ENCODE data around the gene PCBP4. TPM values are rescaled to one million over a fixed set of nuclear protein-coding genes. Genes with fewer than 3 reads are reported as not detected.

The PCBP4 gene
- total and polyA plus RNA-seq, 10 donors = 12.8 to 41.7 (median 20.9) TPM

DNA sequence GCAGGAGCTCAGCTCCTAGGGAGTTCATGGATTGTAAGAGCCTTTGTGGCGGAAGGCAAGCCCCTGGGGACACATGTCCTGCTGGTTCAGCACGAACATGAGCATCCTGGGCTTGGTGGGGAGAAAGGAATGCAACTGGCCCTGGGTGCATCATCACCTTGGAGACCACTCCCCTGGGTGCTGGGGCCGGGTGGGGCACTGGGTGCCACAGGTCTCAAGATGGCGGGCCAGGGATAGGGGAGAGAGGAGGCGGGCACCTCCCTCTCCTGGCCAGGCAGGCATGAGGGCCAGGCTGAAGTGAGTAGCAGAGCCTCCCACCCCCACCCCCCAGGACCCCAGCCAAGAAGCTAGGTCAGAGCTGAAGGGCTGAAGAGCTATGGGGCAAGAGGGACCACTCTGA is 768 bp downstream of the PCBP4 start:
- Histone ChIP-seq H3K4me3 (peak overlapping the region in 5 of 8 donors; percentile 54 to 86 (median 62)), H3K27ac (peak overlapping the region in 3 of 8 donors; percentile 86 to 90 (median 89)), H3K9me3 (no peaks in the 10 kb centered on the region), H3K4me1 (peaks cover 0 to 77% (median 35%) of the 10 kb centered on the region in 6 donors), H3K27me3 (replicated peaks in 1 of 7) (peaks cover 0 to 18% (median 0%) of the 10 kb centered on the region in 7 donors), H3K36me3 (peaks cover 0 to 8% (median 0%) of the 10 kb centered on the region in 6 donors)
- no peak for TF ChIP-seq POLR2AphosphoS5 (IDR thresholded peaks at IDR 0.05)
- TF ChIP-seq, protein P1, sequence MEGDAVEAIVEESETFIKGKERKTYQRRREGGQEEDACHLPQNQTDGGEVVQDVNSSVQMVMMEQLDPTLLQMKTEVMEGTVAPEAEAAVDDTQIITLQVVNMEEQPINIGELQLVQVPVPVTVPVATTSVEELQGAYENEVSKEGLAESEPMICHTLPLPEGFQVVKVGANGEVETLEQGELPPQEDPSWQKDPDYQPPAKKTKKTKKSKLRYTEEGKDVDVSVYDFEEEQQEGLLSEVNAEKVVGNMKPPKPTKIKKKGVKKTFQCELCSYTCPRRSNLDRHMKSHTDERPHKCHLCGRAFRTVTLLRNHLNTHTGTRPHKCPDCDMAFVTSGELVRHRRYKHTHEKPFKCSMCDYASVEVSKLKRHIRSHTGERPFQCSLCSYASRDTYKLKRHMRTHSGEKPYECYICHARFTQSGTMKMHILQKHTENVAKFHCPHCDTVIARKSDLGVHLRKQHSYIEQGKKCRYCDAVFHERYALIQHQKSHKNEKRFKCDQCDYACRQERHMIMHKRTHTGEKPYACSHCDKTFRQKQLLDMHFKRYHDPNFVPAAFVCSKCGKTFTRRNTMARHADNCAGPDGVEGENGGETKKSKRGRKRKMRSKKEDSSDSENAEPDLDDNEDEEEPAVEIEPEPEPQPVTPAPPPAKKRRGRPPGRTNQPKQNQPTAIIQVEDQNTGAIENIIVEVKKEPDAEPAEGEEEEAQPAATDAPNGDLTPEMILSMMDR (IDR thresholded peaks at IDR 0.05 in 8 of 11, conservative IDR thresholded peaks at IDR 0.05 in 3 of 11) = no peak
- TF ChIP-seq POLR2A (IDR thresholded peaks at IDR 0.05) = no peak
- DNase-seq = no peak
- WGBS, 5 donors = 79 to 90% (median 84%) methylated on average over 3 to 5 of the region's 5 CpGs
- intact Hi-C loops (cut with DNase I; ENCODE audit: low total_unique reads) = no loop called here

DNA sequence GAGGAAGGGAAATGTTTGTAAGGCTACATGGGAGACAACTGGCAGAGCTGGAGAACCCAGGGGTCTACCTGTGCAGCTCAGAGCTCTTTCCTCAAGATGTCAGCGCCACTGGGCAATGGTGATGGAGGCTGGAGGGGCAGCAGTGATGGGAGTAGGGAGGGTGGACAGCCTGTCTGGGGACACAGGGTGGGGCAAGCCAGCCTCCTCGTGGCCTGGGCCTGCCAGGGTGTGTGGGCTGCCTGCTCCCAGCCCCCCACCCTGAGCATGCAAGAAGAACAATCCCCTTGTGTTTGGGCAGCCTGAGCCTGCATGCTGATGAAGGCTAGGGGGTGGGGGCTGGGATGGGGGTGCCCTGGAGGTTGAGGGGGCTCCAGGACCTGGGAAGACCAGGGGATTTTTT is 1.2 kb downstream of the PCBP4 start:
- no peaks in the 10 kb centered on the region for H3K9me3 ChIP-seq
- intact Hi-C loops (cut with DNase I; ENCODE audit: low total_unique reads) = no loop called here
- peaks cover 0 to 5% (median 0%) of the 10 kb centered on the region in 6 donors for H3K36me3 ChIP-seq
- WGBS, 5 donors = 72 to 100% (median 80%) methylated on average over 2 of the region's 2 CpGs
- H3K27me3 ChIP-seq (replicated peaks in 1 of 7) = peaks cover 0 to 18% (median 0%) of the 10 kb centered on the region in 7 donors
- peaks cover 0 to 77% (median 35%) of the 10 kb centered on the region in 6 donors for H3K4me1 ChIP-seq
- TF ChIP-seq, protein P1 (IDR thresholded peaks at IDR 0.05 in 8 of 11, conservative IDR thresholded peaks at IDR 0.05 in 3 of 11) = no peak
- TF ChIP-seq POLR2A (IDR thresholded peaks at IDR 0.05) (no peak), POLR2AphosphoS5 (IDR thresholded peaks at IDR 0.05) (no peak)
- H3K4me3 ChIP-seq = peak overlapping the region in 1 of 8 donors; percentile 86
- no peak overlapping the region for H3K27ac ChIP-seq
- no peak for DNase-seq

GRCh38 chr3:51964521-51964920 is 2.7 kb downstream of the PCBP4 start:
- Histone ChIP-seq H3K36me3 (peaks cover 0 to 15% (median 0%) of the 10 kb centered on the region in 6 donors), H3K4me3 (no peak overlapping the region), H3K27ac (no peak overlapping the region), H3K9me3 (no peaks in the 10 kb centered on the region), H3K27me3 (replicated peaks in 1 of 7) (peaks cover 0 to 18% (median 0%) of the 10 kb centered on the region in 7 donors), H3K4me1 (peaks cover 0 to 68% (median 35%) of the 10 kb centered on the region in 6 donors)
- no peak for DNase-seq
- 77 to 97% (median 87%) methylated on average over 3 to 4 of the region's 4 CpGs for WGBS, 5 donors
- intact Hi-C loops (cut with DNase I; ENCODE audit: low total_unique reads) = no loop called here
- TF ChIP-seq POLR2A (IDR thresholded peaks at IDR 0.05) = no peak
- TF ChIP-seq POLR2AphosphoS5 (IDR thresholded peaks at IDR 0.05) = no peak
- TF ChIP-seq, protein P1 (IDR thresholded peaks at IDR 0.05 in 8 of 11, conservative IDR thresholded peaks at IDR 0.05 in 3 of 11) = no peak

GRCh38 chr3:51963951-51964451 is 3.3 kb downstream of the PCBP4 start:
- Histone ChIP-seq H3K27ac (no peak overlapping the region), H3K27me3 (replicated peaks in 1 of 7) (peaks cover 0 to 18% (median 0%) of the 10 kb centered on the region in 7 donors), H3K4me1 (peaks cover 0 to 62% (median 35%) of the 10 kb centered on the region in 6 donors), H3K9me3 (no peaks in the 10 kb centered on the region), H3K36me3 (peaks cover 0 to 20% (median 0%) of the 10 kb centered on the region in 6 donors), H3K4me3 (no peak overlapping the region)
- DNase-seq = no peak
- TF ChIP-seq POLR2AphosphoS5 (IDR thresholded peaks at IDR 0.05) (no peak), POLR2A (IDR thresholded peaks at IDR 0.05) (no peak)
- TF ChIP-seq, protein P1 (IDR thresholded peaks at IDR 0.05 in 8 of 11, conservative IDR thresholded peaks at IDR 0.05 in 3 of 11) = no peak
- intact Hi-C loops (cut with DNase I; ENCODE audit: low total_unique reads) = no loop called here
- WGBS, 5 donors = 62 to 86% (median 81%) methylated on average over 9 to 12 of the region's 12 CpGs
